Stomach (tissue), 4 donors: ENCODE results near the gene DKK1.

Source experiments
- EP300 ChIP-seq: sonication (generic); formaldehyde crosslinking; IDR thresholded peaks from one replicate; pipeline ENCODE4 v1.6.1; 2017; ENCODE audit warnings: antibody characterized with exemption
- POLR2A ChIP-seq, 4 donors: fragments of 450-650 bp; IDR thresholded peaks; one replicate each; pipeline ENCODE4 v1.6.1; 2016; ENCODE audit warnings: antibody characterized with exemption in 4 of 4, control low read depth in 2 of 4, mild to moderate bottlenecking in 1 of 4, moderate library complexity in 1 of 4
- POLR2AphosphoS5 ChIP-seq, 3 donors: sonication (generic); formaldehyde crosslinking; IDR thresholded peaks; one replicate each; pipeline ENCODE4 v1.6.1; 2016; ENCODE audit warnings: antibody characterized with exemption in 3 of 3
- TF ChIP-seq, protein P1 (sequence below), 7 experiments: fragments of 450-650 bp in 4 of 7; fragments of 200-600 bp in 3 of 7; sonication (generic) in 3 of 7; IDR thresholded peaks; one replicate each; pipeline ENCODE4 v1.5.1; 2016 to 2019; ENCODE audit warnings: antibody characterized with exemption in 7 of 7, control low read depth in 2 of 7, mild to moderate bottlenecking in 1 of 7

DNA sequence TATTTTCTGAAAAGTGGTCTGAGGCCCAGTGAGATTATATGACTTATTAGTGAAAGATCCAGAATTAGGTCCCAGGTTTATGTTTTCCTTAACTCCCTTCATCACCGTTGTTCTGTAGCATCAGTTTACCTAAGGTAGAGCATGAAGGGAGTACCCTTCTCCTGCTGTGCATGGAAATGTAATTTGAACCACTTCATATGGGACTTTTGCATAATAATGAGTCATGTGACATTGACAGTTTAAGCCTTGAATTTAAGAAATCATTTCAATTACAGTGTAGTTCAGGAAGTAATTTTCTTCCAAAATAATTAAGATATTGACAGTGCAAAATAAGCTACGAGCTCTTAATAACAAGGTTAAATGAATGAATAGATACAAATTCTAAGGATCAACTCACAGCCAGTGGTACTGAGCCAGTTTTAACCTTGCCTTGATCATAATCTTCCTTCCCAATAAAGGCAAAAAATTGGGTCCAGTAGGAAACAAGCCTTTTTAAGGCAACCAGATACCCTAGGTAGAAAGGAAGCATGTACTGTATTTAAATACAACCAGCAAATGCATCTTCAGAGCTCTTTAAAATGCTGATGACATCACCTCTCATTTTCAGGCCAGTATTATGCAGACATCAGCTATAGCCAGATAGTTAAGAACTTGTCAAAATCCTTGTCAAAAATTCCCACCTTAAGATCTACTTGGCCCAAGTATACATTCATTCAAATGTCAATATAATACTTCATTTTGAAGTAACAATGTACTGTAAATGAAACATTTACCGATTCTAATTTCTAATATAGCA lies 48.8 kb upstream of the DKK1 start:
- no peak for TF ChIP-seq POLR2A (IDR thresholded peaks at IDR 0.05)
- TF ChIP-seq EP300, result no peak
- TF ChIP-seq, protein P1, sequence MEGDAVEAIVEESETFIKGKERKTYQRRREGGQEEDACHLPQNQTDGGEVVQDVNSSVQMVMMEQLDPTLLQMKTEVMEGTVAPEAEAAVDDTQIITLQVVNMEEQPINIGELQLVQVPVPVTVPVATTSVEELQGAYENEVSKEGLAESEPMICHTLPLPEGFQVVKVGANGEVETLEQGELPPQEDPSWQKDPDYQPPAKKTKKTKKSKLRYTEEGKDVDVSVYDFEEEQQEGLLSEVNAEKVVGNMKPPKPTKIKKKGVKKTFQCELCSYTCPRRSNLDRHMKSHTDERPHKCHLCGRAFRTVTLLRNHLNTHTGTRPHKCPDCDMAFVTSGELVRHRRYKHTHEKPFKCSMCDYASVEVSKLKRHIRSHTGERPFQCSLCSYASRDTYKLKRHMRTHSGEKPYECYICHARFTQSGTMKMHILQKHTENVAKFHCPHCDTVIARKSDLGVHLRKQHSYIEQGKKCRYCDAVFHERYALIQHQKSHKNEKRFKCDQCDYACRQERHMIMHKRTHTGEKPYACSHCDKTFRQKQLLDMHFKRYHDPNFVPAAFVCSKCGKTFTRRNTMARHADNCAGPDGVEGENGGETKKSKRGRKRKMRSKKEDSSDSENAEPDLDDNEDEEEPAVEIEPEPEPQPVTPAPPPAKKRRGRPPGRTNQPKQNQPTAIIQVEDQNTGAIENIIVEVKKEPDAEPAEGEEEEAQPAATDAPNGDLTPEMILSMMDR (IDR thresholded peaks at IDR 0.05), result no peak
- TF ChIP-seq POLR2AphosphoS5 (IDR thresholded peaks at IDR 0.05), result no peak
